Cardiac fibroblast (primary cell): ENCODE data around the gene ZNF10.

Source experiments
- DNase-seq, 2 donors: peaks; one replicate each; pipeline versions ENCODE4 v3.0.0 to v3.0.0-alpha.2; 2010; ENCODE audit warnings: low read depth in 2 of 2
- H3K4me3 ChIP-seq, 2 donors: replicated peaks in 1 of 2; 1 replicate in 1 of 2; 2 replicates in 1 of 2; pipeline ENCODE4 v1.5.1; 2011; ENCODE audit warnings: low read depth in 2 of 2, low read length in 2 of 2, mild to moderate bottlenecking in 2 of 2, moderate library complexity in 1 of 2
- TF ChIP-seq, protein P1 (sequence below): IDR thresholded peaks from one replicate; pipeline ENCODE4 v1.5.1; 2011; ENCODE audit warnings: low read depth, mild to moderate bottlenecking, low read length, inconsistent platforms

Gene ZNF10

DNA sequence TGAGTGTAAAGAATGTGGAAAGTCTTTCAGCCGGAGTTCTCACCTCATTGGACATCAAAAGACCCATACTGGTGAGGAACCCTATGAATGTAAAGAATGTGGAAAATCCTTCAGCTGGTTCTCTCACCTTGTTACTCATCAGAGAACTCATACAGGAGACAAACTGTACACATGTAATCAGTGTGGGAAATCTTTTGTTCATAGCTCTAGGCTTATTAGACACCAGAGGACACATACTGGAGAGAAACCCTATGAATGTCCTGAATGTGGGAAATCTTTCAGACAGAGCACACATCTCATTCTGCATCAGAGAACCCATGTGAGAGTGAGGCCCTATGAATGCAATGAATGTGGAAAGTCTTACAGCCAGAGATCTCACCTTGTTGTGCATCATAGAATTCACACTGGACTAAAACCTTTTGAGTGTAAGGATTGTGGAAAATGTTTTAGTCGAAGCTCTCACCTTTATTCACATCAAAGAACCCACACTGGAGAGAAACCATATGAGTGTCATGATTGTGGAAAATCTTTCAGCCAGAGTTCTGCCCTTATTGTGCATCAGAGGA lies 25.8 kb downstream of the ZNF10 start:
- H3K4me3 ChIP-seq, result no peak overlapping the region
- TF ChIP-seq, protein P1, sequence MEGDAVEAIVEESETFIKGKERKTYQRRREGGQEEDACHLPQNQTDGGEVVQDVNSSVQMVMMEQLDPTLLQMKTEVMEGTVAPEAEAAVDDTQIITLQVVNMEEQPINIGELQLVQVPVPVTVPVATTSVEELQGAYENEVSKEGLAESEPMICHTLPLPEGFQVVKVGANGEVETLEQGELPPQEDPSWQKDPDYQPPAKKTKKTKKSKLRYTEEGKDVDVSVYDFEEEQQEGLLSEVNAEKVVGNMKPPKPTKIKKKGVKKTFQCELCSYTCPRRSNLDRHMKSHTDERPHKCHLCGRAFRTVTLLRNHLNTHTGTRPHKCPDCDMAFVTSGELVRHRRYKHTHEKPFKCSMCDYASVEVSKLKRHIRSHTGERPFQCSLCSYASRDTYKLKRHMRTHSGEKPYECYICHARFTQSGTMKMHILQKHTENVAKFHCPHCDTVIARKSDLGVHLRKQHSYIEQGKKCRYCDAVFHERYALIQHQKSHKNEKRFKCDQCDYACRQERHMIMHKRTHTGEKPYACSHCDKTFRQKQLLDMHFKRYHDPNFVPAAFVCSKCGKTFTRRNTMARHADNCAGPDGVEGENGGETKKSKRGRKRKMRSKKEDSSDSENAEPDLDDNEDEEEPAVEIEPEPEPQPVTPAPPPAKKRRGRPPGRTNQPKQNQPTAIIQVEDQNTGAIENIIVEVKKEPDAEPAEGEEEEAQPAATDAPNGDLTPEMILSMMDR, result no peak
- peak in 1 of 2 donors; percentile 4 for DNase-seq

DNA sequence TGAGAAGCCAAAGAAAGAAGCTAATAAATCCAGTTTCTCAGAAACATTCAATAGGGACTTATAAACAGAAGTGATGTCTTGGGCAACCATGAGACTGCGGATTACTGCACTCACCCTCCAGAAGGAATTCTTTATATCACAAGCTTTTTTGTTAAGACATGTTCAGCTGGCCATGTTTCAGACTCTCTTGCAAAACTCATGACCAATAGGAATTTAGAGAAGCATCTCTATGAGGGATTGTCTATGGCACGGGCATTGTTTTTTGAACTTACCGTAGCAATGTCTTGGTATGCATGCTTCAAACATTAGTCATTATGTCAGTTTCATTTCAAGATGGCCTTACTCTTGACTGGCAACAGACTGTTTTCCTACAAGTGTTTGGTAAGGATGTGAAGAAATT lies 35.3 kb downstream of the ZNF10 start:
- H3K4me3 ChIP-seq, result no peak overlapping the region
- peak in 1 of 2 donors; percentile 15 for DNase-seq
- TF ChIP-seq, protein P1, result no peak

DNA sequence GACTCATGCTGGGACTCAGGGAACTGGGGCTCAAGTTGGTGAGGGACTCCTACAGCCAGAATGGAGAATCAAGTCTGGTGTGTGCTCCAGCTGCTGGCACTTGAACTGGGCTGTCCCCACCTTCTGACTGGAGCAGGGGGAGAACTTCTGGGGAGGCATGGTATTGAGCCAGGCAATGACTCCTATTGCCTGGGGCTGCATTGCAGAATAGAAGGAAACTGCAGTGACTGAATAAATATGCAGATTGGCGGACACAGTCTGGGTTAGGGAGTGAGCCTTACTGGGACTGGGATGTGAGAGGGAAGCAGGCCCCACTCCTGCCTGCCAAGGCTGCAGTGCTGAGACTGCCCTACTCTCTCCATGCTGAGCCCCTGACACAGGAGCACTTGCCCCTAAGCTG lies 42.1 kb downstream of the ZNF10 start:
- TF ChIP-seq, protein P1, result no peak
- no peak for DNase-seq
- no peak overlapping the region for H3K4me3 ChIP-seq

DNA sequence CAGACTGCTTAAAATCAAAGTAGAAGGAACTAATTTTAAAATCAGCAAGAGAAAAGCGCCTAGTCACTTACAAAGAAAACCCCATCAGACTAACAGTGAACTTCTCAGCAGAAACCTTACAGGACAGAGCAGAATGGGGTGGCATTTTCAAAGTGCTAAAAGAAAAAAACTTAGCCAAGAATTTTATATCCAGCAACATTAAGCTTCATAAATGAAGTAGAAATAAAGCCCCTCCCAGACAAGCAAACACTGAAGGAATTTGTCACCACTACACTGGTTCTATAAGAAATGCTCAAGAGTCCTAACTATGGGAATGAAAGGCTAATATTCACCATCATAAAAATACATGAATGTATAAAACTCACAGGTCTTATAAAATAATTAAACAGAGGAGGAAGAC lies 44.5 kb downstream of the ZNF10 start:
- H3K4me3 ChIP-seq, result no peak overlapping the region
- TF ChIP-seq, protein P1, result no peak
- DNase-seq, result no peak

DNA sequence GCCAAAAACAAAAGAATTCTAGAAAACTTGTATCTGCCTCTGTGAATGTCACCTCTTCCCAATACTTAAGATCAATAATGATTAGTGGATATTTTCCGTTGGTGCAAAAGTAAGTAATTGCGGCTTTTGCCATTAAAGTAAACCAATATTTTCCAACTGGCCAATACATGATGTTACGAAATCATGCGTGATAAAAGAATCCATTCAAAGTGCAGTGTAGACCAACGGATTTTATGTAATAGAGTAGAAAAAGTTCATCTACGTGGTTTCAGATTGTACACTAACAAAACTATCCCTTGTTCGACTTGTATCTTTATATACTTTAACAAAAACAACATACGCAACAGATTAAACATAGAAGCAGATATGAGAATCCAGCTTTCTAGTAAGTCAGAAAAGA lies 50.2 kb downstream of the ZNF10 start:
- H3K4me3 ChIP-seq, result no peak overlapping the region
- no peak for DNase-seq
- TF ChIP-seq, protein P1, result no peak

DNA sequence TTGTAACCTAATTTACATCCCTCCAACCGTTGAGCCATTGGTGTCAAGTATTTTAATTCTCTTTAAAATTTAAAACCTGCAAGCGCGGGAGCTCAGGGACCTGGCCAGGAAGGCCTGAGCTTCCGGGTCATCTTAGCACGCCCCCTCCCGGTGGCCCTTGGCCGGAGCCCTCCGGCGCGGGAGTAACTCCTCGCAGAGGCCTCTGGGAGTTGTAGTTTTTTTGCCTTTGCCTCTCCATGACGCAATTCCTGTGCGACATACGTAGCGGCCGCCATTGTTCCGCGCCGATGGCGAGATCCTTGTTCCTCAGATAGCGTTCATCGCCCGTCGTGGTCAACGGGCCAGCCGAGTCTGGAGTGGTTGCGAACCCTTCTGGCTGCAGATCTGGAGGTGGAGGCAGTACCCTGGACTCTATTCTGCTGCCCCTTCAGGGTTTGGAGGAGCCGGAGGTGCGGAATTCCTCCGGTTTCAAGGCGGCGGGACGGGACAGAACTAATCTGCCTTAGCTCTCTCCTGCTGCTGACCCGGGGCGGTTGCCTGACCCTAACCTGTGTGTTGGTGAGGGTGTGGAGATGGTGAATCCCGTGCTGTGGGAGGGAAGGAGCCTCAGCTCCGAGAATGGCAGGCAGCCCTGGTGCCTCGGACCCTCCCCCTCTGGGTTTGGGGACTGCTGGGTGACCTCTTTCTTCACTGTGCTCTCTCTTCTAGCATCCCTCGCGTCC lies 51.0 kb downstream of the ZNF10 start, which contains the start of gene ZNF268:
Gene ZNF268 (plus strand): TSS at position 258 of the 722 bp plus-strand sequence. CDS start 503 bp downstream, outside the sequence.
- peak; percentile 95 to 96 for DNase-seq
- peak within 1 kb of the TSS; percentile 95 to 96 for H3K4me3 ChIP-seq

More for the DNA sequence above, 51.0 kb downstream of the ZNF10 start, which contains the start of gene ZNF268:
- TF ChIP-seq, protein P1, result peak; percentile 80
